H1 (cell line): ENCODE results near the gene RRAD.

Experiments used
- CBX5 ChIP-seq: fragments of 300-800, 300-1000 bp; sonication (generic); IDR thresholded peaks from 2 replicates; pipeline ENCODE4 v1.7.1; 2016; ENCODE audit warnings: antibody characterized with exemption, low read length, low read depth
- JUN ChIP-seq: IDR thresholded peaks from 2 replicates; pipeline ENCODE4 v1.6.1; 2011; ENCODE audit warnings: low read depth, mild to moderate bottlenecking, improper control_type of control experiment, low read length
- NRF1 ChIP-seq: IDR thresholded peaks from 2 replicates; pipeline ENCODE4 v1.6.1; 2011; ENCODE audit warnings: mild to moderate bottlenecking, low read depth, low read length, improper control_type of control experiment
- PHF8 ChIP-seq: fragments of 200-600 bp; sonication (generic); conservative IDR thresholded peaks from 2 replicates; pipeline ENCODE4 v1.7.1; 2012; ENCODE audit warnings: low read depth, mild to moderate bottlenecking, inconsistent platforms, low read length, moderate library complexity
- RFX5 ChIP-seq: IDR thresholded peaks from 2 replicates; pipeline ENCODE4 v1.6.1; 2011; ENCODE audit warnings: low read depth, low read length, improper control_type of control experiment, borderline replicate concordance
- RXRA ChIP-seq: IDR thresholded peaks from 2 replicates; pipeline ENCODE4 v1.6.1; 2011; ENCODE audit warnings: low read depth, mild to moderate bottlenecking, low read length, moderate library complexity; ENCODE audit not compliant: insufficient read depth
- TF ChIP-seq, protein P1 (sequence below), 3 experiments: IDR thresholded peaks; 1 replicate in 2 of 3; 2 replicates in 1 of 3; pipeline versions ENCODE4 v1.5.1 to v1.6.1; 2011; ENCODE audit warnings: low read length in 3 of 3, mild to moderate bottlenecking in 3 of 3, inconsistent platforms in 2 of 3, low read depth in 1 of 3, moderate library complexity in 1 of 3; ENCODE audit not compliant: insufficient read depth in 1 of 3; ENCODE audit errors: control extremely low read depth in 1 of 3

DNA sequence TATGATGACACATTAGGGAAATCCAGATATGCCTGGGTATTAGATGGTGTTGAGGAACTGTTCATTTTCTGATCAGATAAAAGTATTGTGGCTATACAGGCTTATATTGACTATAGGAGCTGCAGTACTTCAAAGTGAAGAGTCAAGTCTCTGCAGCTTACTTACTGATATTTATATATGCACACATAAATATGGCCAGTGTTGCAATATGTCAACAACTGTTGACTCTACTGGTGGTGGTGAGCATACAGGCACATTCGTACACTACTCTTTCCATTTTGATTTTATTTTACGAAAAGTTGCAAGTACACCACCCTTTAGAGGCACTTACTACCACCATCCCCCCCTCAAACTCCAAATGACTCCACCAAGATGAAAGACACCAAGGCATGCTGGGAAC lies 6.3 kb upstream of the RRAD start:
- TF ChIP-seq JUN (no peak), RXRA (no peak), CBX5 (no peak), RFX5 (no peak), NRF1 (no peak), PHF8 (no peak)
- TF ChIP-seq, protein P1, sequence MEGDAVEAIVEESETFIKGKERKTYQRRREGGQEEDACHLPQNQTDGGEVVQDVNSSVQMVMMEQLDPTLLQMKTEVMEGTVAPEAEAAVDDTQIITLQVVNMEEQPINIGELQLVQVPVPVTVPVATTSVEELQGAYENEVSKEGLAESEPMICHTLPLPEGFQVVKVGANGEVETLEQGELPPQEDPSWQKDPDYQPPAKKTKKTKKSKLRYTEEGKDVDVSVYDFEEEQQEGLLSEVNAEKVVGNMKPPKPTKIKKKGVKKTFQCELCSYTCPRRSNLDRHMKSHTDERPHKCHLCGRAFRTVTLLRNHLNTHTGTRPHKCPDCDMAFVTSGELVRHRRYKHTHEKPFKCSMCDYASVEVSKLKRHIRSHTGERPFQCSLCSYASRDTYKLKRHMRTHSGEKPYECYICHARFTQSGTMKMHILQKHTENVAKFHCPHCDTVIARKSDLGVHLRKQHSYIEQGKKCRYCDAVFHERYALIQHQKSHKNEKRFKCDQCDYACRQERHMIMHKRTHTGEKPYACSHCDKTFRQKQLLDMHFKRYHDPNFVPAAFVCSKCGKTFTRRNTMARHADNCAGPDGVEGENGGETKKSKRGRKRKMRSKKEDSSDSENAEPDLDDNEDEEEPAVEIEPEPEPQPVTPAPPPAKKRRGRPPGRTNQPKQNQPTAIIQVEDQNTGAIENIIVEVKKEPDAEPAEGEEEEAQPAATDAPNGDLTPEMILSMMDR (IDR thresholded peaks at IDR 0.05; ENCODE audit: control extremely low read depth in 1 of 3, insufficient read depth in 1 of 3, low read depth in 1 of 3, low read length in 3 of 3), result no peak
